Osteocyte (in vitro differentiated cells): Measurements from ENCODE around the gene KCNC1. TPM values are rescaled to one million over a fixed set of nuclear protein-coding genes. Genes with fewer than 3 reads are reported as not detected.

Experiments
- DNase-seq: peaks from one replicate; pipeline ENCODE4 v3.0.0; 2021; ENCODE audit warnings: mixed read lengths; ENCODE audit not compliant: unreplicated experiment; ENCODE audit errors: extremely low spot score
- H3K27ac Mint-ChIP-seq: one replicate; pipeline ENCODE4 v1.8.0; 2021; ENCODE audit warnings: mild to moderate bottlenecking, mixed read lengths; ENCODE audit not compliant: unreplicated experiment
- H3K27me3 Mint-ChIP-seq: one replicate; pipeline ENCODE4 v1.8.0; 2021; ENCODE audit warnings: mixed read lengths; ENCODE audit not compliant: unreplicated experiment
- H3K36me3 Mint-ChIP-seq: one replicate; pipeline ENCODE4 v1.8.0; 2021; ENCODE audit warnings: mixed read lengths; ENCODE audit not compliant: unreplicated experiment
- H3K4me1 Mint-ChIP-seq: one replicate; pipeline ENCODE4 v1.8.0; 2021; ENCODE audit warnings: mixed read lengths; ENCODE audit not compliant: unreplicated experiment
- H3K4me3 Mint-ChIP-seq: one replicate; pipeline ENCODE4 v1.8.0; 2021; ENCODE audit warnings: mild to moderate bottlenecking, moderate library complexity, mixed read lengths; ENCODE audit not compliant: unreplicated experiment
- H3K9me3 Mint-ChIP-seq: one replicate; pipeline ENCODE4 v1.8.0; 2021; ENCODE audit warnings: mixed read lengths; ENCODE audit not compliant: unreplicated experiment
- CTCF ChIP-seq: fragments of 200-600 bp; sonication (generic); IDR thresholded peaks from 2 replicates; pipeline ENCODE4 v1.5.0; 2021; ENCODE audit warnings: antibody characterized with exemption, mild to moderate bottlenecking, moderate library complexity
- total RNA-seq: library from RNA; stranded (reverse); gene quantifications from 2 replicates; pipeline ENCODE4 v1.2.1, GENCODE V29; 2021

KCNC1 gene
- total RNA-seq, 1 donor from 2014 or later = not detected

- TF ChIP-seq CTCF = no peak
- H3K36me3 Mint-ChIP-seq = no peaks in the 10 kb centered on the region
- H3K4me3 Mint-ChIP-seq = no peak overlapping the region
- peaks cover 8% of the 10 kb centered on the region for H3K9me3 Mint-ChIP-seq
- no peaks in the 10 kb centered on the region for H3K4me1 Mint-ChIP-seq
- peaks cover 6% of the 10 kb centered on the region for H3K27me3 Mint-ChIP-seq
- DNase-seq = no peak
- no peak overlapping the region for H3K27ac Mint-ChIP-seq
Measured at GRCh38 chr11:17707830-17708229, 26.8 kb upstream of the KCNC1 start.

GRCh38 chr11:17711836-17712235 lies 22.7 kb upstream of the KCNC1 start:
- no peak overlapping the region for H3K4me3 Mint-ChIP-seq
- no peaks in the 10 kb centered on the region for H3K36me3 Mint-ChIP-seq
- H3K27me3 Mint-ChIP-seq = peaks cover 7% of the 10 kb centered on the region
- H3K4me1 Mint-ChIP-seq = no peaks in the 10 kb centered on the region
- TF ChIP-seq CTCF = no peak
- H3K27ac Mint-ChIP-seq = no peak overlapping the region
- H3K9me3 Mint-ChIP-seq = no peaks in the 10 kb centered on the region
- no peak for DNase-seq

- no peak for DNase-seq
- TF ChIP-seq CTCF = no peak
- Mint-ChIP-seq H3K4me3 (no peak overlapping the region), H3K36me3 (no peaks in the 10 kb centered on the region), H3K9me3 (no peaks in the 10 kb centered on the region), H3K4me1 (no peaks in the 10 kb centered on the region), H3K27ac (no peak overlapping the region), H3K27me3 (peaks cover 15% of the 10 kb centered on the region)
Measured at GRCh38 chr11:17713851-17714250, 20.7 kb upstream of the KCNC1 start.

- Mint-ChIP-seq H3K36me3 (no peaks in the 10 kb centered on the region), H3K4me3 (no peak overlapping the region), H3K4me1 (peaks cover 2% of the 10 kb centered on the region), H3K27me3 (peaks cover 18% of the 10 kb centered on the region), H3K27ac (no peak overlapping the region), H3K9me3 (no peaks in the 10 kb centered on the region)
- no peak for TF ChIP-seq CTCF
- DNase-seq = no peak
Measured at GRCh38 chr11:17714356-17714854, 20.2 kb upstream of the KCNC1 start.

GRCh38 chr11:17714870-17715269 lies 19.7 kb upstream of the KCNC1 start:
- no peak for DNase-seq
- TF ChIP-seq CTCF = no peak
- Mint-ChIP-seq H3K4me3 (no peak overlapping the region), H3K27ac (no peak overlapping the region), H3K36me3 (no peaks in the 10 kb centered on the region), H3K4me1 (peaks cover 2% of the 10 kb centered on the region), H3K27me3 (peaks cover 22% of the 10 kb centered on the region), H3K9me3 (no peaks in the 10 kb centered on the region)
